Umbilical cord (tissue), 2 donors: ENCODE data around the gene USP3. TPM values are rescaled to one million over a fixed set of nuclear protein-coding genes. Genes with fewer than 3 reads are reported as not detected.

Source experiments
- DNase-seq: peaks from one replicate; pipeline ENCODE4 v3.0.0-alpha.2; 2015; ENCODE audit warnings: low spot score
- total RNA-seq: library from RNA; depleted of rRNA; stranded (reverse); fragments of >200 nt; gene quantifications from one replicate; pipeline ENCODE4 v1.2.3, GENCODE V29; 2014; ENCODE audit warnings: low replicate concordance; ENCODE audit not compliant: insufficient read depth

Gene USP3
- total RNA-seq, 1 donor from 2014 or later: 31.8 TPM

DNA sequence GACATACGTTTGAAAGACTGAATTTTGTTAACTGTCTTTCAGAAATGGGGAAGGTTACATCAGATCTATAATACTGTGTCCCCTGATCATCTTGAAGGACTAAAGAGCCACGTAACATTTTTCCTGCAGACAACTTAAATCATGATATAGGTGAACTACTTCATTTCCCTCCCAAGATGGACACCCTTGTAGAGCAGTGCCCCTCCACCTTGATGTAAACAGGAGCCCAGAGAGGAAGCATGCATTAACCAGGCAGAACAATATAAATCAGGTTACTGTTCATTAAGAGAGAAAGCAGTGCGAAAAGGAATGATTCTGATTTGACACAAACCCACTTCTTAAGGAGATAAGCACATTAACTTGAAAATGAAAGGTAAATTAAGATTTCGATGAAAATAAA, 36.1 kb downstream of the USP3 start:
- no peak for DNase-seq

DNA sequence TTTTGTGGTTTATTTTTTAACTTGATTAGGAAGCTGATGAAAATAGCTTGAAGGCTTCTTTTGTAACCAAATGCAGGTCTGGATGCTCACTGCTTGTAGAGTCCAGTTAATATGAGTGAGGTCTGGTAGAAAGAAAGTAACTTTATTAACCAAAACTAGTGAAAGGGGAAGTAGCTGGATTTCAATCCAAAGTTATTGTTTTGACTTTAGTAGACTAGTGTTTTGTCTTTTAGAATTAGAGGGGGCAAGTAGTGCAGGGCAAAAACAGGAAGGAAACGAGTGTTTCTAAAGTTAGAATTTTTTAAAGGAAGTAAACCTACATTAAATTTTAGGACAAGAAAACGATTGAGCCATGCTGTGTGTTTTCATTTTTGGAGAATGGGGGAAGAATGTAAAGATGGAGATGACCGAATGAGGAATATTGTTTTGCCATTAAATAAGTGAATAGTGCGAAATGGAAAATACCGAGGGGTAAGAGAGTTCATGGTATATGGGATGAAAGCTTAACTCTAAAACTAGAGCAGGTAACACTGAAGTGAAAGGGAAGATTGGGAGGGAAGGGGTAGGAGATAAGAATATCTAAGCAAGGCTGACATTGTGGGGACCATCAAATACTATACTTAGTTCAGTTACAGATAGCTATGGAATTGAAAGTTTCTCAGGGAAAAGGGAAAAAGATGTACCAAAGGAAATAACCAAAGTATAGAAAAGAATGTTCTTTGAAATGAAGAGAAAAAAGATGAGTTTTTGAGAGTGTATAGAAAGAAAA, 40.0 kb downstream of the USP3 start:
- DNase-seq: peak; percentile 22

DNA sequence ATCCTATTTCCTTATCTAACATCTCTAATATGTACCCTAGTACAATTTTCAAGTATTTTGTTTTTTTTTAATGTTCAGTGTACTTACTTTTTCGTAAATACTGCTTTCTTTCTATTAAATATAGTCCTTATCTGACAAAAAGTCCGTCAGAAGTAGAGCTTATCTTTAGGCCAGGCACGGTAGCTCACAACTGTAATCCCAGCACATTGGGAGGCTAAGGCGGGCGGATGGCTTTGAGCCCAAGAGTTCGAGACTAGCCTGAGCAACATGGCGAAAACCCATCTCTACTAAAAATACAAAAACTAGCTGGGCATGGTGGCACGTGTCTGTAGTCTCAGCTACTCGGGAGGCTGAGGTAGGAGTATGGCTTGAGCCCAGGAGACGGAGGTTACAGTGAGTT, 41.1 kb downstream of the USP3 start:
- no peak for DNase-seq

DNA sequence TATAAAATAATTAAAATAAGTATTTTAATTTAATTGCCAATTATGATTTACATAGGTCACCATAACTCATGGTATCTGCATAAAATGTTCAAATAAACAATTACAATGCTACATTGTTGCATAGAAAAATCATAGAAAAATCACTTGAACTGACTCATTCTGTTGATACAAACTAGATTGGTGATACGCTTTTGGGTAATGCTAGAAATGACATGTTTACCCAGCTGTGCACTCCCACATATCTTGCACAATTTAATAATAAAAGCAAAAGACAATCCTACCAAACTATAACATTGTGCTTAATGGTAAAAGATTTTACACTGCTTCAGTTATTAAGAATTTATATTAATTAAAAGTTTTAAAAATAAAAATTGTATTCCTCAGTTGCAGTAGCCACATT, 47.0 kb downstream of the USP3 start:
- DNase-seq: no peak

DNA sequence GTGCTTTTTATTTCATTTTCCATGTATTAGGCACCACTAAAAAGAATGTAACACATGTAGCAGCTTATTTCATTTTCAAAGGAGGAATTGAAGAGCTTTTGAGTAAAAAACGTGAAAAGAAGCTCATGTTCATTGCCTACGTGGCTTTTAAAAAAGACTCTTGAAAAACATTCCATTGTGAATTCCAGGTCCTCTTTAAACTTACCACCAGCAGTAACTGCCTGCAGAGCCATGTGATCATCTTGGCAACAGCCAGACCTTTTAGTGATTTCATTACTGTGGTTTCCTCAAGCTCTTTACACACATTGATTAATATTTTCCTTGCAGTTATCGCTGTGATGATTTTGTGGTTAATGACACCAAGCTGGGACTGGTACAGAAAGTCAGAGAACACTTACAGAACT, 49.0 kb downstream of the USP3 start:
- peak; percentile 82 for DNase-seq

DNA sequence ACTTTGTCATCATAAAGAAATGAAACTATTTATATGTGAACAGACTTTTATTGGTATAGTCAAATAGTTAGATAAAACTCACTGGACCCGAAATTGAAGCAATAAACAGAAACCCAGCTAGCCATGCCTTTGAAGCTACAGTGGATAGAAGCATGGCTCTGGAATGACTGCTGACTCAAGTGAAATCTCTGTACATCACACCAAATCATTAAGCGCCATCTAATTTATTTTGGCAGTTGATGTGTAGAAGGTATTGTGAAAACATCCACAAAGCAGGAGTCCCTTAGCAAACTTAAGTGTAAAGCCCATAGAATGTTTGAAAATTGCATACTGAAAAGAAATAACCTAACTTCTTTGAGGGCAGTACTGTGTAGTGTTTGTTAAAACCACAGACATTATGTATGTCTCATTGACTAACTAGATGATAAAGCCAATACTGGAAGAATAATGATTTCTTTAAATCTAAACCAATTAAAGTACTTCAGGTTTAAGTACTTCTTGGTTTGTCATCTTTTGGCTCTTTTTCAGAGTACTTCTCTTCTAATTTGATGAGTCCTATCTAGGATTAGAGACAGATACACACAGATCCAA, 50.0 kb downstream of the USP3 start:
- DNase-seq: no peak

DNA sequence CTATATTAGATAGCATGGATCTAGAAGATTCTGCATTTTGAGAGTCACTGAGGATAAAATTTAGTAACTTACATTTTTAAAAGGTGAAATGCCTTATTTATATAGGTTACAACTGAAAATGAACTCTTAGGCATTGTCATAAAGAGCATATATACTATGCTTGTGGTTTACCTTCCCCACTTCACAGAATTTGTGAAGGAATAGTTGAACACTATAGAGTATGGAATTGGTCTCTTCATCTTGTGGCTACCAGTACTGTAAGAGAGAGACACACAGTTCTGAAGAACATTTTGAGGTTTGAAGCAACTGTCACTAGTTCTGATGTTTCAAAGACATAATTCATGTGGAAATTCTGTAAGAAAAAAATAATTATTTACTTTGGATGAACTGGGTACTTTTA, 51.1 kb downstream of the USP3 start:
- DNase-seq: no peak

DNA sequence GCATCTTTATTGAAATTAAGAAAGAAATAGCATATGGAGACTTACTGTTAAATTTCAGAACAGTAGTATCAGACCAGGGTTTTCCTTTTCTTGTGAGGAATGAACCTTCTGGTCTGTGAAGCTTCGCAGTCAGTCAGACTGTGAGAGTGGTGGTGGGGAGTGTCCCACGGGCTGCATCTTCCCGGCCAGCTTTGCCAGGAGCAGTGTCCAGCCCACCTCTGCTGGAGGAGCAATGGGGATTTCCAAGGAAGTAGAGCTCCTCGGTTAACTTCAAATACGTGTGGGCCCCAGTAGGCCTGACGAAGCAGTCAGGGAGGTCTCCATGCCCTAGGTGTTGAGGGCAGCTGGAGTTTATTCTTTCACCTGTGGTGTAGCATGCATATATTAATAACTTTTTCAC, 51.9 kb downstream of the USP3 start:
- DNase-seq: no peak

DNA sequence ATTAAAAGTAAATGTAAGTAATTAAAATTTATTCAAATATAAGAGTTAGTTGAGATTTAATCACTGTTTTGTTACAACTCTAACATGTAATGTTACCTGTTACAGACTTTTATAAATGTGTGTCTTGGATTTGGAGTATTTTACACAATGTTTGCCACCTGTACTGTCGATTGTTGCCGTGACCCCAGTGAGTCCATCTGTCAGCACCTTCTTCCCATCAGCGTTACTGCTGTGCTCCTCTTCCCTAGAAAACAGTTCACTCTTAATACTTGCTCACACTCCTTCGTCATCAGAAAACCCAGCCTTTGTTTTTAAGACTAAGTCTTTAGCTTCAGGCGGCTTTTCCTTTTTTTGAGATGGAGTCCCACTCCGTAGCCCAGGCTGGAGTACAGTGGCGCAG, 52.3 kb downstream of the USP3 start:
- DNase-seq: no peak

DNA sequence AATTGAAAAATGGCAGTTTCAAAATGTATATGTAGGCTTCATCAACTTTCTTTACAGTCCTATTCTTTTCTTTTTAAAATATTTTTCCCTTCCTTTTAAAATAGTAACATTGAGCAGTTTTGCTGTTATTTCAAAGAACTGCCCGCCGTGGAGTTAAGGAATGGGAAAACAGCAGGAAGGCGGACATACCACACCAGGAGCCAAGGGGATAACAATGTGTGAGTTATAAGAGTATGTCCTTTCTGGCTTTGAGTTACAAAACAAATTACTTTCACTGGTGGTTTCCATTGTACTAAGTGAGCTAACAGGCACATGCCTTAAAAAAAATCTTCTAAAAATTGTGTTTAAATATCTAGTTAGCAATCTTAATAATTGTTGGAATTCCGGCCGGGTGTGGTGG, 55.4 kb downstream of the USP3 start:
- no peak for DNase-seq

DNA sequence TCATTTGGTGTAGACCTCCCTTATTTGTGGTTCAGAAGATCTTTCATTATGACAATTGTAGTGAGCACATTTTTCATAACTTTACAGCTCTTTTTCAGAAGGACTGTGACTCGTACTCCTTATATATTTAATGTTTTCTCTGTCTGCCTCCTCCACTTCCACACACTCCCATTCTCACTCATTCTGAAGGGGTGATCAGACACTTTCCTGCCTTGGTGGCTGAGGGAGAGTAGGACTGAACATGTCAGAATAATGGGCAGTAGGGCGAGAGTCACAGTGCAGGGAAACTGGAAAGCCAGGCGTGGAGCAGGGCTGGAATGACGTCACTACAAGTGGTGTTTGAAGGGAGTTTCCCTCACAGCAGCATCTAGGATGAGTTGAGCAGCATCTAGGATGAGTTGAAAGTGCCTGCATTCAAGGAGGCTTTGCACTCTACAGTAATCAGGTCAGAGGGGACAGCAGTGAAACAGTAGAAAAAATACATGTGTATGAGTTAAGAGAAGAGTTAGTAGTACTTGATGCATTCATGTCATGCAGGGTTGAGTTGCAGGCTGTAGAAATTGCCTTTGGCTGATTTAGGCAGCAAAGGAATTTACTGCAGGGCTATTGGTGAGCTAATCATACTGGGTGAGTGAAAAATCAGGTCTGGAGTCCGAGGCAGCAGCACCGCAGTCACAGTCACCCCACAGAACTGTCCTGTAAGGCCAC, 56.5 kb downstream of the USP3 start:
- DNase-seq: no peak

DNA sequence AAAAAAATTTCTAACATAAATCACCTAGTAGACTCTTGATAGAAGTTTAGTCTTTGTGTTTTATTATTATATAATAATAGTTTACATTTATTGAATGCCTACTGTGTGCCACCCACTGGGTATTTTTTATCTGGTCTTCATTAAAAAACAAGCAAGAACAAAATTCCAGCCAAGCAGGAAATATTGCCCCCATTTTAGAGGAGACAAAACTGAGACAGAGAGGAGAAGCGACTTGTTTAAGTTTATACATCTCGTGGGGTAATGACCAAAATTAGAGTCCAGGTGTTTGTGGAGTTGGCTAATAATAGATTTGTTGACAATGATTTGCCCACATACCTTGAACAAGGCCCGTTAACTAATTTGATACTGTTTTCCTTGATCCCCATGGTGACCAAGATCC, 59.7 kb downstream of the USP3 start:
- DNase-seq: no peak

DNA sequence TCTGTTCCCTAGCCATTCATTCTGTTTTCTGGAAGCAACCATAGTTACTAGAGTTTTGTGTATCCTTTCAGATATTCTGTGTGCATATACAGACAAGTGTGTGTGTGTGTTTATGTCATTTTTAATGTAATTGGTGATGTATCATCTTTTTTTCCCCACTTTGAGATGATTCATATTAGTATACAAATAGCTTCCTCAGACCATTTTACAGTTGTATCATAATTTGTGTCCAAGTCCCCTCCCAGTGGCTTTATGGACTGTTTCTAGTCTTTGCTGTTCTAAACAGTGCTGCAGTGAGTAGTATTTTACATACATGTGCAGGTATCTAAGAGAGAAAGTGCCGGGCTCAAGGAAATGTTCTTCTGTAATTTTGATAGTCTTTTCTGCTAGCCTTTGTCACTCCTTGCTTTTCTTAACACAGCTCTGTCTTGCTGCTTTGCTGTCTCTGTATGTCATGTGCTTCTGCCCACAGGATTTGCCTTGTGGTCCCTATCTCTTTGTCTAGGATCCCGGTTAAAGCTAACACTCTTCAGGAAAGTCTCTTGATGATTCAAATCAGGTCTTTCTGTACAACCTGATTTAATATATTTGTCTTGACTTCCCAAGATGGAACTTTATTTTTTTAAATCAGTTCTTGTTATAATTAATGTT, 61.3 kb downstream of the USP3 start:
- DNase-seq: no peak

DNA sequence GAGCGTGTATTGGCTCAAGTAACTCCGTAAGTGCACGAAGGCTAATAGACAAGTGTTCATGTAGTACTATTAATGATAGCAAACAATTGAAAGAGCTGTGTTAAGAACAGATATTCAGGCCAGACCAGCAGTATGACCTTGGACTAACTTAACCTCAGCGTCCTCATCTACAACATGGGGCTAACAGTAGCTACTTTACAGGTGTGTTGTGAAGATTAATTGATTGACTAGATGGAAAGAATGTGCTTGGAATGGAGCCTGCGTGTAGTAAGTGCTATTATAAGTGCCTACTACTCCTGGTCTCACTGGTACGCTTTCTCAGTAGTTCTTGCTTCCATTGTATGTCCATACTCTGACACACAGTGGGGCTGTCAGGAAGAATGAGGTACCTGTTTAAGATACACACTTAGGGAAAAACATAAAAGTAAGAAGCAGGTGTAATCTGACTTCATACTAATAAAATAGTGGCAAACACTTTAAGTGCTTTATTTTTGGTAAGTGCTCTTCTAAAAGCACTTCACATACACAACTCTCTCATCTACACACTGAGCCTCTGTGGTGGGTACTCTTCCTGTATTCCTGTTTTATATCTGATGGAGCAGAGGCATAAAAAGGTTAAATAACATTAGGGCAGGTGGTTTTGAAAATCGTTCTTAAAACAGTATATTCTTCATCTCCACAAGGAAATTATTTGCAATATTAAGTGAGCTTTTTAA, 68.5 kb downstream of the USP3 start:
- no peak for DNase-seq

DNA sequence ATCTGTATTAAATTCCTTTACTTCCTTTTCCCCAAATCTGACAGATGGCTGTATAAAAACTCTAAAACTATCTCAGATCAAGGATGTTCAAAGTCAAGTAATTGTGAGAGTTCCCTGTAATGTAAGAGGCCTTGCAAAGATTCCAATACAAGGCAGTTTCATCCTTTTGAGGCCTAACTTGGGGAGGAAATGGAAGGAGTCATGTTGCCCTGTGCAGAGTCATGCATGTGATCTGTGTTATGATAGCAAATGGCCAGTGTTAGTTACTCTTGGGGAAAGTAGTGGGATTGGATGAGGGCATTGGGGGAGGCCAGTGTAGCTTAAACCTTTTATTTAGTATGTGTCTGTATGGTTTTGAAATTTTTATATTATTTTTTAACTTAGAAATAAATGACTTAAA, 69.1 kb downstream of the USP3 start:
- peak; percentile 36 for DNase-seq

DNA sequence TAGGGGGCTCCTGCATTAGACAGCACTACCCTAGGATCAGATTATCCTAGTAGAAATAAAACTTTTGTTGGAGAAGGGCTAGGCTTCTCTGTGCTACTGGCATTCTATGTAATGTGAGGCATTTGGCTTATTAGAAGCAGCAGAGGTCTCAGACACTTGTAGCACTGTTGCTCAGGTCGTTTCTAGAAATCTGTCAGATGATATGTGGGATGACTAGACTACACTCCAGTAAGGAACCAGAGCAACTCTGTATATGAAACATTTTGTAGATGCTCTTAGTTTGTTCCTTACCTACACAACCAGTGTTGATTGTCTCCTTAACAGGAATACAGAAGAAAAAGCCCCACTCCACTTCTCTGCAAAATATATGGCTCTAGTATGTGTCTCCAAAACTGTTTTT, 70.9 kb downstream of the USP3 start:
- no peak for DNase-seq

DNA sequence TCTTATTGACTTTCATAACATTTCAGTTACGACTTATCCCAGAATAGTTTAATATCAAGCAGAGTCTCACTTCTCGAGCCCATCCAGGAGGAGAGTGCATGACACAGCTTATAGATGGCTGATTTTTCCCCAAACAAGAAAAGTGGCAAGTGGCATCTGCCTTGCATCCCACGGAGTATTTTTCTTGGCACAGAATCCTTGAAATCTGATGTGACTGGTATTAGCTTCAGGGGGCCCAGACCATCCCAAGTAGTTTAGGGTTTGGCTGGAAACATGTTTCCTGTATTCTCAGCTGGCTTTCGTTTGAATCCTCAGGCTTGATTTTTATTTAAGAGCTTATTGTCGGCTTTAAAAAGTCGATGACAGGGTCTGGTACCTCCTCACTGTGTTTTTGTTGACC, 72.0 kb downstream of the USP3 start:
- no peak for DNase-seq

DNA sequence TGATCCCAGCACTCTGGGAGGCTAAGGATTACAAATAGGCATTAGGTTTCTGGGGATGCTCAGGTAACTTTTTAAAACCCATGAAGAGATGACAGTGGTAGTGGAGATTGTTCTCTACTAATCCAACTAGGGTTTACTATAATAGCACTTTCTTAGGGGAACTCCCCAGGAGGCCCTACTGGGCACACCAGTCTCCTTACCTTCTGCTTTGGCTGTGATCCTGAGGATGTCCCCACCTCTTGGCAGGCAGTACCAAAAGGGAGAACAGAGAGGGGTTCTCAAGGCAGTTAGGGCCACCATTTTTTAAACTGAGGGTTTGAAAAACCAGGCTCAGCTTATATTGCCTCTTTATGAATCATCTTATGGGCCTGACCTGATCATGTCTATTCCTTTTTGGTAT, 77.8 kb downstream of the USP3 start:
- no peak for DNase-seq

DNA sequence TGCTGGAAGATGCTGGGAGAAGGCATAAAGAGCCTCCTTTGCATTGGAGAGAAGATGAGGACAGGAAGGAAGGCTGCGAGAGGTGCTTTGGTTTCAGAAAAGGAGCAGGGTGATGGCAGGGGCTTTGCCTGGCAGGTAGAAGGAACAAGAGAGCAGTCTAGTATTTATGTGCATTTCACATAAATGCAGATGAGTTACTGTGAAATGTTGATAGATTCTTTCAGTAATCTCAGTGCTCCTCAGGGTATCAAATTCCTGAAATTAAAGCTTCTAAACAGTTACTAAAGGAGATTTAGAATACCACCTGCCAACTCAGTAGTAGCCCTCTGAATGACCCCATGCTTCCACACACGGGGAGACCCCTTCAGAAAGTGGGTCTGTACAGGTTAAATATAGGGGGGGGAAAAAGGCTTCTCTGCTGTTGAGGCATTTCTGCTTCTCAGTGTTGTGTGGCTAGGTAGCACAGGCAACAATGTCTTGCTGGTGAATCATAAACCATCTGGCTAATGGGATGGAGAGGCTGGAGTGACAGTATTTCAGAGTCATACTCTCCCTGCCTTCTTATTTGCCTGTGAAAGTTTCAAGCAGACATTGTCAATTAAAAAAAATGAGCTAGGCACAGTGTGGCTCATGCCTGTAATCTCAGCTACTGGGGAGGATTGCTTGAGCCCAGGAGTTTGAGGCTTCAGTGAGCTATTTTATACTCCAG, 78.5 kb downstream of the USP3 start:
- no peak for DNase-seq

DNA sequence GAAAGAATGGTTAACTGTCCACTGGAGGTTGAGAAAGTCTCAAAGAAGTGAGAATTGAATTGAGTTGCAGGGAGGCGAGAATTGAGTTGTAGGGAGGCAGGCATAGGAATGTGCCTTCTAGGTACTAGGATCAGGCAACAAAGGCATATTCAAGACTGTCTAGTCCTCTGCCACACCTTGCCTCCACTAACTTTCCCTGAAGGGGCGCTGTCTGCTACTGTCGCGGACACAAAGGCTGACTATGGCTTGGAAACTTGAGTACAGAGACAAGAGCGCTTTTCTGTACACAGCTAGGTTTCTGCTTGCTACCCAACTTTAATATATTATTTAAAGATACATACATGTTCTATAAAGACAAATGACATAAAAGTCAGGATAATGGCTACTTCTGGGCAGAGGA, 82.4 kb downstream of the USP3 start:
- no peak for DNase-seq

DNA sequence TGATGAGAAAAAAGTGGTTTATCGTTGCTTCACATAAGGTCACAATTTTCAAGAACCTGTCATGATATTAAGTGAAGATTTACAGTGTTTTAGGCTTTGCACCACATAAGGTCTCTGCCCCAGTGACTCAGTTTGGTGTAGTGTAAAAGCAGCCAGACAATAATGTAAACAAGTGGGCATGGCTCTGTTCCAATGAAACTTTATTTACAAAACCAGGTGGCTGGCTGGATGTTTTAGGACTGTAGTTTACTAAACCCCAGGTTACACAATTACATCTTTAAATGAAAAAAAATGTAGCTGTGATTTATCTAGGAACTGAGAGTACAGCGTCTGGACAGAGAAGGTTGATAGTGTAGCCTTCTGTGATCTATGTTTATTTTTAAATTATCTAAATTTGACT, 83.1 kb downstream of the USP3 start:
- no peak for DNase-seq
